ENCODE data around the gene NHLRC3. TPM values are rescaled to one million over a fixed set of nuclear protein-coding genes. Genes with fewer than 3 reads are reported as not detected.
"Not testable (repeated sequence)": the region's sequence is repeated elsewhere in the genome, so short reads cannot be mapped to it uniquely, and the experiment has no call there.

Gene NHLRC3
- total RNA-seq, 1 donor from 2014 or later = 9.5 TPM

DNA sequence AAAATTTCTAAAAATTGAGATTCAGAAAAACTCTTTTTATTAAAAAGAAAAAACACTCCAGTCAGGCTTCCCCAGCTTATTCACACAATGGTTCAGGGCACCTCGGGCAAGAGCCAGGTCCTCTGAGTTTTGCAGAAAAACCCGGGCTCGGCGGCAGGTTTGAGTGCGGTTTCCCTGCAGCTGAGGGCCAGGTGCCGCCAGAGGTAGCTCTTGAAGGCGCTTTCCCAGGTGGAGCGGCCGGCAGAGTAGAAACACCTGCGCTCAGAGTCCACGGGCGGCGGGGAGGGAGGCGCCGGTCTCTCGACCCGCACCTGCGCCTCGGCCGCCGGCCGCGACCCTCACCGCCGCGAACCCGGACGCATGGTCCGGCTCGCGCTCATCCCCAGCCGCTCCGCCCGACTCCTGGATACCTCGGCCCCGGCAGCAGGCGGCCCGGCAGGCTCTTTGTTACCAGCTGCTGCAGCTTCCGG is 811 bp upstream of the NHLRC3 start:
- no peak for DNase-seq (ENCODE audit: missing footprints)
- intact Hi-C loops (cut with DNase I) = loop anchor here (10.0 kb wide), 1 partner anchor 1737 kb away; the partner anchor contains the start of gene MRPS31
- ATAC-seq = no peak

- intact Hi-C loops (cut with DNase I) = loop anchor here (10.0 kb wide), 1 partner anchor 1736 kb away; the partner anchor contains the start of gene MRPS31
- ATAC-seq = peak; percentile 15
- DNase-seq (ENCODE audit: missing footprints) = peak; percentile 68
Observed at GRCh38 chr13:39038569-39039030, 344 bp downstream of the NHLRC3 start.

- intact Hi-C loops (cut with DNase I) = loop anchor here (10.0 kb wide), 1 partner anchor 1736 kb away; the partner anchor contains the start of gene MRPS31
- ATAC-seq (no peak), DNase-seq (ENCODE audit: missing footprints) (no peak)
Observed at GRCh38 chr13:39039041-39039440, 785 bp downstream of the NHLRC3 start.

- ATAC-seq = no peak
- DNase-seq (ENCODE audit: missing footprints) = no peak
- intact Hi-C loops (cut with DNase I) = no loop called here
Observed at GRCh38 chr13:39040206-39040605, 1.9 kb downstream of the NHLRC3 start.

DNA sequence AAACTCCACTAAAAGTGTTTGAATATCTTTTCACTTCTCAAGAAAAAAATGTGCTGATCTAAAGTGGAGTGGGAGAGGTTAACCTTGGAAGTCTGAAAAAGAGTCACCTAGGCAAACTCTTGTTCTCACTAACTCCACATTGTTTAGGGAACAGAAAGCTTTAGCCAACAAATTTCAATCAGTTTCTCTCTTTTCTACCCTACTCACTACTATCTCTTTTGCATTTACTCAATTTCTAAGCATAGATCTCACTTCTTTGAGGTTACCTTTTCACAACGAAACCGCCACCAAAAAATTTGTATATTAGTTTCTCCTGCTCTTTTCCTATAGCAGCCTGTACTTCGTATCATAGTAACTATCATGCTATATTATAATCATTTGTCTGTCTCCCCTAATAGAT is 6.3 kb downstream of the NHLRC3 start:
- DNase-seq (ENCODE audit: missing footprints) = no peak
- ATAC-seq = no peak
- intact Hi-C loops (cut with DNase I) = no loop called here

DNA sequence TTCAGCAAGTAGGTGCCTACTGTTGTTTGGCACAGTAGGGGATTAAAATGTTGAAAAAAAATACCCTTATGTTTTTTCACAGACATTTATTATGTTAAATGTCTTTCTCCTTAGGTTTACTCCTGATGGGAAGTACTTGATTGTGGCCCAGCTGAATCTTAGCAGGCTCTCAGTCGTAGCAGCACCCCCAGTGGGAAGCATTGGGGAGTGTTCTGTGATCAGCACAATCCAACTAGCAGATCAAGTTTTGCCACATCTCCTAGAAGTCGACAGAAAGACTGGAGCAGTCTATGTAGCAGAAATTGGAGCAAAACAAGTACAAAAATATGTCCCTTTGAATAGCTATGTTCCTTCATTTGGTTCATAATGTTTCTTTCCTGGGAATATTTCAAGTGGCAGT is 9.3 kb downstream of the NHLRC3 start:
- intact Hi-C loops (cut with DNase I) = no loop called here
- ATAC-seq (no peak), DNase-seq (ENCODE audit: missing footprints) (no peak)

DNA sequence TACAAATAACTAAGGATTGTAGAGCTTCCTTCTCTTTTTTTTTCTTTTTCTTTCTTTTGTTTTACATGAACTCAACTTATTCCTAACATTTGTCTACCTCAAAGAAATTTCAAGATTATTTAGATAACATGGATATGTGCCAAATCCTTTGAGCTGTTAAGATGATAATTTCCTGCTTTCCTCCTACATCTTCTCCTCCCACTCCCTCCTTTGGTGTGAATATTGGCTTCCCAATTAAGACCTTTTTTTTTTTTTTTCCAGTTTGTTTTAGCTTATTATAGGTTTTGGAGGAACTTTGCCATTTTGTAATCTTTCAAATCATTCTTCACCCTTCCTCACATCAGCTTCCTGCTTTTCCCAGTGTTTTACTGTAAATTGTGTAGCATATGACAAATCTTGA is 10.6 kb downstream of the NHLRC3 start:
- DNase-seq (ENCODE audit: missing footprints) (no peak), ATAC-seq (no peak)
- intact Hi-C loops (cut with DNase I) = no loop called here

DNA sequence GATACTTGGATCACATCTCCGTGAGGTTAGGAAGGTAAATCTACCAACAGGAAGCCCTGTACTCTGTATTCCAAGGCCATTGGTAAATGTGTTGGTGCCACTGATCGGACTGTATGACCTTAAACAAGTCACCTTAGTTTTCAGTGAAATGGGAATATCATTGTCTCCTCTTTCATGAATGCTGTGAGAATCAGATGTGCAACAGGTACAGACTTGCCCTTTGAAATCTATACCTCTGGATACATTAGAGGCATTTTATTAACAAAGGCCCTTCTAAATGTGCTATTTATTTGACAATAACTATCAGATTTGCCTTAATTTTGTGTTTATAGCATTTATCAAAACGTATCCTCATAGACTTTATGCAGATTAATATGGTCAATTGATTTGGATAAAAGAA is 11.0 kb downstream of the NHLRC3 start:
- intact Hi-C loops (cut with DNase I) = no loop called here
- no peak for ATAC-seq
- no peak for DNase-seq (ENCODE audit: missing footprints)

GRCh38 chr13:39051157-39051556 is 12.9 kb downstream of the NHLRC3 start:
- DNase-seq (ENCODE audit: missing footprints) = no peak
- intact Hi-C loops (cut with DNase I) = loop anchor here (5.0 to 10.0 kb wide), 4 partner anchors 94 to 626 kb away; no protein-coding TSS in a partner anchor
- ATAC-seq = no peak

- intact Hi-C loops (cut with DNase I) = loop anchor here (5.0 to 10.0 kb wide), 4 partner anchors 92 to 624 kb away; no protein-coding TSS in a partner anchor
- ATAC-seq (no peak), DNase-seq (ENCODE audit: missing footprints) (peak; percentile 8)
Observed at GRCh38 chr13:39052944-39053343, 14.7 kb downstream of the NHLRC3 start.

DNA sequence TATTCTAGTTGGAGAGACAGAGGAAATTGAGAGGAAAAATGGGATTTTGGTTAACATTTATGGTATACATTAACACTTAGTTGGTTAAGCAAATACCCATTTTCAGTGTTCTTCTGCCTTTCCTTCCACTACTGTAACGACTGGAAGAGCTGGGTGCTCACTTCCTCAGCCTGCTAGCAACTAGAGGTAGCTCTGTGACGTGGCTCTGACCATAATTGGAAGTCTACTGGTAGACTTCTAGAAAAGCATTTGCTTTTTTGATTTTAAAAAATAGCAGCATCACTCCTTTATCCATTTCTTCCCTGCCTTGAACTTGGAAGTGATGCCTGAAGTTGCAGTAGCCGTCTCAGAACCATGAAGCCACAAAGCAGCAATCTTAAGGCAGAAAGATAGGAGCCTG is 15.9 kb downstream of the NHLRC3 start:
- intact Hi-C loops (cut with DNase I) = loop anchor here (5.0 to 10.0 kb wide), 4 partner anchors 91 to 623 kb away; no protein-coding TSS in a partner anchor
- DNase-seq (ENCODE audit: missing footprints) = no peak
- ATAC-seq = no peak

- ATAC-seq (no peak), DNase-seq (ENCODE audit: missing footprints) (no peak)
- intact Hi-C loops (cut with DNase I) = loop anchor here (10.0 kb wide), 1 partner anchor 89 kb away; no protein-coding TSS in a partner anchor
Observed at GRCh38 chr13:39056018-39056417, 17.8 kb downstream of the NHLRC3 start.

DNA sequence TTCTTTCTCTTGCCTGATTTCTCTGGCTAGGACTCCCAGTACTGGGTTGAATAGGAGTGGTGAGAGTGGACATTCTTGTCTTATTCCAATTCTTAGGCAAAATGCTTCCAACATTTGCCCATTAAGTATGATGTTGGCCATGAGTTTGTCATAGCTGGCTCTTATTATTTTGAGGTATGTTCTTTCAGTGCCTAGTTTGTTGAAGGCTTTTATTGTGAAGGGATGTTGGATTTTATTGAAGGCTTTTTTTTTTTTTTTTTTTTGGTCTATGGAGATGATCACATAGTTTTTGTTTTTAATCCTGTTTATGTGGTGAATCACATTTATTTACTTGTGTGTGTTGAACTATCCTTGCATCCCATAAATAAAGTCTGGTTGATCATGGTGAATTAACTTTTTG is 19.8 kb downstream of the NHLRC3 start:
- DNase-seq (ENCODE audit: missing footprints) (no peak), ATAC-seq (no peak)
- intact Hi-C loops (cut with DNase I) = loop anchor here (10.0 kb wide), 1 partner anchor 87 kb away; no protein-coding TSS in a partner anchor

GRCh38 chr13:39062004-39062403 is 23.7 kb downstream of the NHLRC3 start:
- intact Hi-C loops (cut with DNase I) = no loop called here
- no peak for ATAC-seq
- DNase-seq (ENCODE audit: missing footprints) = no peak

DNA sequence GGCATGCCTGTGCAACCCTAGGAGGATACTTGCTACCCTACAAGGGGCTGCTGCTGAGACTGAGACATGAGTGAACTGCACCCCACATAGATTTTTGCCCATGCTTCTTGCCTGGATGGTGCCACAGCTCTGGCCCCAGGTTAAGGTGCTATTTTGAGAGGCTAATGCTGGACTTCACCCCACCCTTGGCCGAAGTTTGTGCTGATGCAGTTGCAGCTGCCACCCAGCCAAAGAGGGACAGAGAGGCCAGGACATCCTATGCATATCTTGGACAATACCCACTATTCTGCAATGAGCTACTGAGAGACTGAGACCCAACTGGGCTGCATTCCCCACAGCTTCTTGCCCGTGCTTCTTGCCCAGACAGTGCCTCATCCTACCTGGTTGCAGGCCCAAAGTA is 34.6 kb downstream of the NHLRC3 start:
- no peak for ATAC-seq
- intact Hi-C loops (cut with DNase I) = no loop called here
- DNase-seq (ENCODE audit: missing footprints) = no peak

GRCh38 chr13:39073983-39074382 is 35.7 kb downstream of the NHLRC3 start:
- no peak for ATAC-seq
- intact Hi-C loops (cut with DNase I) = no loop called here
- DNase-seq (ENCODE audit: missing footprints) = no peak

GRCh38 chr13:39086251-39086945 is 48.1 kb downstream of the NHLRC3 start:
- not testable (repeated sequence) for ATAC-seq

GRCh38 chr13:39091586-39091985 is 53.3 kb downstream of the NHLRC3 start:
- intact Hi-C loops (cut with DNase I) = no loop called here
- ATAC-seq (no peak), DNase-seq (ENCODE audit: missing footprints) (no peak)

More at GRCh38 chr13:39086251-39086945, 48.1 kb downstream of the NHLRC3 start:
- DNase-seq (ENCODE audit: missing footprints); intact Hi-C loops (cut with DNase I): not testable (repeated sequence)

DNA sequence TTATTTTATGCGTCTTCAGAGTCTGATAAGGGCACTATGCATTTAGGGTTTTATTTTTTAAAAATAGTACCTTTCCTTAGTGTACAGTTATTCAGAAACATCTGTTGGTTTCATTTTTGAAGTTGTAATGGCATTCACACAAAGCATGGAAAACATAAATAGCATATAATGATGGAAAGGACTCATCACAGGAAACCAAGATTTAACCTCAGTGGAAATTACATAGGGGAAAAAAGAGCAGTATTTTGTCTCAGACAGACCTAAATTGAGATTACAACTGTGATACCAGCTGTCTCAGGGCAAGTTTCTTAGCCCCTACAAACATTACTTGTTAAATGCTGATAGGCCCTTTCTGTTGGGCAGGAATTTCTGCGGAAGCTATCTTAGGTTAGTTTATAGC is 57.2 kb downstream of the NHLRC3 start:
- intact Hi-C loops (cut with DNase I) = no loop called here
- no peak for DNase-seq (ENCODE audit: missing footprints)
- no peak for ATAC-seq

DNA sequence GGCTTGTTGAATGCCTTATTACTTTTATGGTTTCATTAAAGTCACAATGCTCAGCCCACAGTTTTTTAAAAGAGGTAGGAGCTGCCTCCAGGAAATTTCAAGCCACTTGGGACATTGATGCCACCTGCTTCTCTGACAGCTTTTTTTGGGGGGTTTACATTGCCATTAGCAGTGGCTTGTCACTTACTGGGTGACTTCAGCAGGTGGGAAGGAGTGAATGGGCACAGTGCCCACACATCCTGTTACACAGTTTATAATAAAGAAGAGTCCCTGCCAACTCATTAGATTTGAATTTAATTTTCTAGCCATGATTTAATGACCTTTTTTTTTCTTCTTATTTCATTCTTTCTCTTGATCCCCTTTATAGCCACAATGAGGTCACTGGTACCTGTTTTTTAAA is 61.0 kb downstream of the NHLRC3 start:
- DNase-seq (ENCODE audit: missing footprints) (no peak), ATAC-seq (no peak)
- intact Hi-C loops (cut with DNase I) = no loop called here

All from Right ventricle myocardium inferior (tissue), 1 donor.